ENCODE results near the gene CATSPERZ.
"Not testable (repeated sequence)": the region's sequence is repeated elsewhere in the genome, so short reads cannot be mapped to it uniquely, and the experiment has no call there.

The CATSPERZ gene

GRCh38 chr11:64304316-64305072 lies 4.3 kb downstream of the CATSPERZ start:
- peak; percentile 83 to 97 for DNase-seq

GRCh38 chr11:64305075-64305690 lies 5.0 kb downstream of the CATSPERZ start, which contains the start of gene ESRRA:
TSS of gene ESRRA (plus strand) at chr11:64305524. CDS start at chr11:64307180, 1,656 bp downstream.
- peak; percentile 98 to 99 for DNase-seq

- DNase-seq = peak; percentile 42 to 43
These were observed 5.8 kb downstream of the CATSPERZ start for GRCh38 chr11:64305691-64306562.

- no peak for DNase-seq
These were observed 6.4 kb downstream of the CATSPERZ start for GRCh38 chr11:64306563-64306875.

GRCh38 chr11:64306876-64307622 lies 6.9 kb downstream of the CATSPERZ start:
- DNase-seq = no peak

- DNase-seq = not testable (repeated sequence)
These were observed 7.6 kb downstream of the CATSPERZ start for GRCh38 chr11:64307795-64308194.

GRCh38 chr11:64312947-64313346 lies 12.8 kb downstream of the CATSPERZ start:
- no peak for DNase-seq

- no peak for DNase-seq
These were observed 13.5 kb downstream of the CATSPERZ start for GRCh38 chr11:64313491-64314145.

- no peak for DNase-seq
These were observed 14.1 kb downstream of the CATSPERZ start for GRCh38 chr11:64314146-64314804.

GRCh38 chr11:64314805-64315561 lies 14.8 kb downstream of the CATSPERZ start:
- no peak for DNase-seq

- not testable (repeated sequence) for DNase-seq
These were observed 15.7 kb downstream of the CATSPERZ start for GRCh38 chr11:64315667-64316526.

- DNase-seq = no peak
These were observed 16.6 kb downstream of the CATSPERZ start for GRCh38 chr11:64316672-64317324.

- DNase-seq = peak; percentile 90 to 97
These were observed 17.3 kb downstream of the CATSPERZ start, which contains the start of gene TRMT112 for GRCh38 chr11:64317325-64317960. TSS of gene TRMT112 (minus strand) at chr11:64317559. CDS start at chr11:64317526, 33 bp downstream.

GRCh38 chr11:64317961-64318765 lies 18.0 kb downstream of the CATSPERZ start, which contains the start of gene PRDX5:
TSS of gene PRDX5 (plus strand) at chr11:64318121. CDS start at chr11:64318216, 95 bp downstream.
- DNase-seq = peak; percentile 97

- DNase-seq = peak in 1 of 2 donors; percentile 41
These were observed 18.9 kb downstream of the CATSPERZ start for GRCh38 chr11:64318766-64319761.

- DNase-seq = no peak
These were observed 20.4 kb downstream of the CATSPERZ start for GRCh38 chr11:64320556-64320955.

All from inflammatory macrophage treated with lipopolysaccharide for 1 hour (primary cell).